ENCODE data around the gene ZMYM4.

- TF ChIP-seq ATF3 (CRISPR knock-in tag; conservative IDR thresholded peaks at IDR 0.05) (no peak), ESRRA (CRISPR knock-in tag; IDR thresholded peaks at IDR 0.05; ENCODE audit: borderline replicate concordance) (peak; percentile 74; the same call in 1 of the 2 replicates)
These were observed at the start of gene ZMYM4 for GRCh38 chr1:35268282-35269200.

All from WTC11 (cell line).